NCI-H2227 (cell line): ENCODE results near the gene KPNA6.

Experiments used
- DNase-seq: peaks from one replicate; lab custom pipeline; 2025; ENCODE audit not compliant: unreplicated experiment; lab: John Stamatoyannopoulos, UW

KPNA6 gene

GRCh38 chr1:32215629-32216480 is 108.0 kb downstream of the KPNA6 start:
- peak; percentile 86 for DNase-seq

DNA sequence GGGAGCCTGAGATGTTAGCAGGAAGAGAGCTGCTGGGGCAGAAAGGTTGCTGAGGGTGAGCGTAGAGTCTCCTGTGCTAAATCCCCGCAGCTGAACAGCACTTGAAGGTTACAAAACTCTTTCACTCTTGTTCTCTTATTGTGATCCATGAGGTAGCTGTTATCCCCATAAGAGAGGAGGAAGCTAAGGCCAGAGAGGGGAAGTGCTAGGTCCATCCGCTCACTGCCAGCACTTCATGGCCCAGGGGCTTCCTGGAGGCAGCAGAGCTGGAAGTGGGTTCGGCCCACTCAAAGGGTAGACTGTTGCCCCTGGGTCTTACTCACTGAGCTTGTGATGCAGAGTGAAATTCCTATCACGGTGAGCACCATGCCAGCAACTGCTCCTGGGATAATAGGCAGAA is 108.7 kb downstream of the KPNA6 start:
- no peak for DNase-seq

- no peak for DNase-seq
Observed at GRCh38 chr1:32219022-32219421, 111.2 kb downstream of the KPNA6 start.

GRCh38 chr1:32220746-32221580 is 113.1 kb downstream of the KPNA6 start:
- no peak for DNase-seq

DNA sequence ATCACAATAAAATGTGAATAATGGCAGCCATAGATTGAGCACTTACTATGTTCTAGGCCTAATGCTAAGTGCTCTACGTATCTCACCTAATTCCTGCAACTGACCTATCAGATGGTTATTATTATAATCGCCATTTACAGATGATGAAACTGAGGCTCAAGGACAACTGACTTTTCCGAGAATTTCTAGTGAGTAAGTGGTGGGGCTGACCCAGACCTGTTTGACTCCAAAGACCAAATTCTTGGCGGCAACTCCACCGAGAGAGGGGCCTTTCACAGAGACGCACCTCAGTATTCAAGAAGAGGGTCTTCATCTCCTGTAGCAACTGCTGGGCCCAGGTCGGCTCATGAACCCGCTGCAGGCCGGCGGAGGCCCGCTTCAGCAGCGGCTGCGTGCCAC is 113.7 kb downstream of the KPNA6 start:
- no peak for DNase-seq

GRCh38 chr1:32221980-32222755 is 114.3 kb downstream of the KPNA6 start, which contains the start of the genes EIF3I and TMEM234:
Gene EIF3I, plus strand, starts transcription at chr1:32222407. Its CDS starts 35 bp downstream, at chr1:32222442.
Gene TMEM234, minus strand, starts transcription at chr1:32222353. Its CDS starts 31 bp downstream, at chr1:32222322.
- peak; percentile 96 for DNase-seq

DNA sequence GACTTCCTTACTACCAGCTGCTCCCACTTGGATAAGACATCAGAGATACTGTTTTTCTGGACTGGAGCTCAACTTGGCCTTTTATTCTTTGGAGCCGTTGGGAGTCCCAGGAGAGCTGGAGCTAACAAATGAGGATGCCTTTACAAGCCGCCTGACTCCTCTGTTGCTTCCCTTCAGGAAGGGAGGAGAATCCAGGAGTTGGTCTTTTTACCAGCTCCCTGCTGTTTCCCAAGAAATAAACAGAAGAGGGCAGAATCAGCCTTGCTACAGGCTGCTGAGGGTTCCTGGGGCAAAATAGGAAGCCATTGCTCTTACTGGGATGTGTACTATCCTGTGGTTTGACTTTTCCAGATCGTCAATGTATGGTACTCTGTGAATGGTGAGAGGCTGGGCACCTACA is 115.8 kb downstream of the KPNA6 start:
- DNase-seq: no peak

- DNase-seq: no peak
Observed at GRCh38 chr1:32224285-32224684, 116.4 kb downstream of the KPNA6 start.
